ENCODE measurements around the gene OPRM1. TPM values are rescaled to one million over a fixed set of nuclear protein-coding genes. Genes with fewer than 3 reads are reported as not detected.

The OPRM1 gene
- total RNA-seq, 1 experiment from 2014 or later: not detected

DNA sequence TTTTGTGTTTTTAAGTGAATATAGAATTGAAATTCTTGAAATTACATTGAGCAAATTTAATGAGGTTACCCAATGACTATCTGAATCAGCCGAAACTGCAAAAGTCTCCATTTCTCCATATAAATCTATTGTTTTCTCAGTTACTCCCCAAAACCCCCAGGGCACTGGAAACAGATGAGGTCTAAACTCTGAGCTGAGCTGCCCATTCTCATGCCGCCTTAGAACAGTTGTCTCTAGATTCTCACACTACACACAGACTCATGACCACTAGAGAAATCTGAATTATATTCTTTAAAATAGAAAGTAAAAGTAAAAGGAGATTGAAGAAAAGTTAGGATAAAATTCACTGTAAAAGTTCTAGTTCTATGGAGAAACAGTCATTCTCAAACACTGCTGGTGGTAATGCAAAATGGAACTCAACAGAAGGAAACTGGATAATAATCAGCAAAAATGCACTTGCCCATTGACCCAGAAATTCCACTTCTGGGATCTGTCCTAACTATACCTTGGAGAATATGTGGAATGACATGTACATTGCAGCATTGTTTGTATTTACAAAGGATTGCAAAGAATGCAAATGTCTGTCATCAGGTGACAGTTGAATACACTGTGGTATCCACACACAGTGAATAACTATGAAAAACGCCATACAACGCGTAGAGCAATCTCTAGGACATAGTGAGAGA lies 192.0 kb downstream of the OPRM1 start:
- intact Hi-C loops (cut with micrococcal nuclease): no loop called here
- Histone ChIP-seq H3K27me3 (ENCODE audit: insufficient read depth, low read length) (no peaks in the 10 kb centered on the region), H3K4me2 (ENCODE audit: low read length) (no peak overlapping the region), H3K9me3 (ENCODE audit: control insufficient read depth in 1 of 2, insufficient read depth in 1 of 2, low read depth in 1 of 2, low read length in 2 of 2) (no peaks in the 10 kb centered on the region), H3K79me2 (ENCODE audit: insufficient read depth, low read length) (no peaks in the 10 kb centered on the region), H3K36me3 (ENCODE audit: control insufficient read depth in 1 of 2, insufficient read depth in 2 of 2, low read length in 2 of 2) (no peaks in the 10 kb centered on the region), H3K9ac (ENCODE audit: low read length) (no peak overlapping the region), H3K9me2 (ENCODE audit: insufficient read depth) (no peaks in the 10 kb centered on the region), H3K4me1 (ENCODE audit: control insufficient read depth in 1 of 2, insufficient read depth in 2 of 2, low read length in 2 of 2) (no peaks in the 10 kb centered on the region), H2AFZ (ENCODE audit: low read depth, low read length, poor library complexity, severe bottlenecking) (no peak overlapping the region), H3K27ac (ENCODE audit: low read depth, low read length) (no peak overlapping the region), H4K20me1 (ENCODE audit: insufficient read depth) (no peaks in the 10 kb centered on the region), H3K4me3 (replicated peaks in 1 of 2; ENCODE audit: low read depth in 1 of 2, low read length in 2 of 2) (no peak overlapping the region)
- ATAC-seq (no peak), DNase-seq (ENCODE audit: low read depth, low spot score) (no peak)
- ChIA-PET CTCF (no interaction called here), POLR2A (no interaction called here), RAD21 (ENCODE audit: low non-redundant PET in 1 of 2, low total read pairs in 2 of 2, uncharacterized antibody in 2 of 2, unreplicated experiment in 2 of 2) (no interaction called here)
- BruUV-seq (replicated peaks): no TSS peak
- no peak for TF ChIP-seq CBX3 (IDR thresholded peaks at IDR 0.05; ENCODE audit: low read depth)

DNA sequence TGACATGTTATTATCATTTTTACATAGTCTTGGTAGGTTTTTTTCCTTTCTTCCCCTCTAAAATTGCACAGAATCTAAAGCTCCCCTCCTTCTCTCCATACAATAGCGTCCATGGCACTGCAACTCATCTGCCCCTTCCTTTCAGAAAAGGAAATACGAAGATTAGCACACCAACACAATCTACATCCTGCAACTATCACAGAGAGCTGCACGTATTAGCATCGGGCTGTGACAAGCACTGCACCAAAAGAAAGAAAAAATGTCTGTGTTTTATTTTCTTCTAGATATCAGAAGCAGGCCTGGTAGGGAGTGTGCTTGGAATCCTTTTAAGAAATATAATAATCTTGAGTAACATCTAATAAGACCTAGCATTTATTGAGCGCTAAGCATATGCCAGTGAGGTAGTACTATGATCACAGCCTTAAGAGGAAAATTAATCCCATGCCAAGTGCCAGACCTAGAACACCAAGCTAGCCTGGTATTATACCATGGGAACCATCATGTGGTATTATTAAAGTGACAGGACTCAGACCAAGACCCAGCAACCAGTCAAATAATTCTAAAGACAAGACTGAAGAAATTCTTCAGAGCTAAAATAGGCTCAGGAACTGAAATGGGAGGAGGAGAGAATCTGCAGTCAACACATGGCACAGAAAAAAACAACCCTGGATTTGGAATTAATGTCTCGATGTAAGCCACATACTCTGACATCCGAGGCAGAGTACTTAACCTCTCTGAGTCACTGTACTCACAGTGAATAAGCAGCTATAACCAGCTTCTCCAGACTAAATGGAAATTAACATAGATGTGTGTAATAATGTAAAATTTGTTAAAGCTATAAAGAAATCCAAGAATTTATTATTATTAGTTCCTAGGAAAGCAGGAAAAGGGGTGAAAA lies 193.2 kb downstream of the OPRM1 start:
- Histone ChIP-seq H3K9me2 (ENCODE audit: insufficient read depth) (no peaks in the 10 kb centered on the region), H3K36me3 (ENCODE audit: control insufficient read depth in 1 of 2, insufficient read depth in 2 of 2, low read length in 2 of 2) (no peaks in the 10 kb centered on the region), H3K27ac (ENCODE audit: low read depth, low read length) (no peak overlapping the region), H3K9ac (ENCODE audit: low read length) (no peak overlapping the region), H2AFZ (ENCODE audit: low read depth, low read length, poor library complexity, severe bottlenecking) (no peak overlapping the region), H3K4me3 (replicated peaks in 1 of 2; ENCODE audit: low read depth in 1 of 2, low read length in 2 of 2) (no peak overlapping the region), H3K9me3 (ENCODE audit: control insufficient read depth in 1 of 2, insufficient read depth in 1 of 2, low read depth in 1 of 2, low read length in 2 of 2) (no peaks in the 10 kb centered on the region), H4K20me1 (ENCODE audit: insufficient read depth) (no peaks in the 10 kb centered on the region), H3K27me3 (ENCODE audit: insufficient read depth, low read length) (no peaks in the 10 kb centered on the region), H3K4me1 (ENCODE audit: control insufficient read depth in 1 of 2, insufficient read depth in 2 of 2, low read length in 2 of 2) (no peaks in the 10 kb centered on the region), H3K79me2 (ENCODE audit: insufficient read depth, low read length) (no peaks in the 10 kb centered on the region), H3K4me2 (ENCODE audit: low read length) (no peak overlapping the region)
- CTCF ChIA-PET: no interaction called here
- POLR2A ChIA-PET: no interaction called here
- TF ChIP-seq EZH2 (IDR thresholded peaks at IDR 0.05): no peak
- TF ChIP-seq, protein P1, sequence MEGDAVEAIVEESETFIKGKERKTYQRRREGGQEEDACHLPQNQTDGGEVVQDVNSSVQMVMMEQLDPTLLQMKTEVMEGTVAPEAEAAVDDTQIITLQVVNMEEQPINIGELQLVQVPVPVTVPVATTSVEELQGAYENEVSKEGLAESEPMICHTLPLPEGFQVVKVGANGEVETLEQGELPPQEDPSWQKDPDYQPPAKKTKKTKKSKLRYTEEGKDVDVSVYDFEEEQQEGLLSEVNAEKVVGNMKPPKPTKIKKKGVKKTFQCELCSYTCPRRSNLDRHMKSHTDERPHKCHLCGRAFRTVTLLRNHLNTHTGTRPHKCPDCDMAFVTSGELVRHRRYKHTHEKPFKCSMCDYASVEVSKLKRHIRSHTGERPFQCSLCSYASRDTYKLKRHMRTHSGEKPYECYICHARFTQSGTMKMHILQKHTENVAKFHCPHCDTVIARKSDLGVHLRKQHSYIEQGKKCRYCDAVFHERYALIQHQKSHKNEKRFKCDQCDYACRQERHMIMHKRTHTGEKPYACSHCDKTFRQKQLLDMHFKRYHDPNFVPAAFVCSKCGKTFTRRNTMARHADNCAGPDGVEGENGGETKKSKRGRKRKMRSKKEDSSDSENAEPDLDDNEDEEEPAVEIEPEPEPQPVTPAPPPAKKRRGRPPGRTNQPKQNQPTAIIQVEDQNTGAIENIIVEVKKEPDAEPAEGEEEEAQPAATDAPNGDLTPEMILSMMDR (IDR thresholded peaks at IDR 0.05 in 2 of 3, conservative IDR thresholded peaks at IDR 0.05 in 1 of 3; ENCODE audit: borderline replicate concordance in 1 of 3, insufficient read depth in 1 of 3, low read depth in 2 of 3, low read length in 2 of 3): no peak
- TF ChIP-seq SIN3A (IDR thresholded peaks at IDR 0.05; ENCODE audit: low read depth): no peak
- no peak for TF ChIP-seq EZH2phosphoT487 (IDR thresholded peaks at IDR 0.05; ENCODE audit: borderline replicate concordance)
- TF ChIP-seq ZNF274 (IDR thresholded peaks at IDR 0.05; ENCODE audit: low read depth, low read length): no peak
- TF ChIP-seq, protein P2, sequence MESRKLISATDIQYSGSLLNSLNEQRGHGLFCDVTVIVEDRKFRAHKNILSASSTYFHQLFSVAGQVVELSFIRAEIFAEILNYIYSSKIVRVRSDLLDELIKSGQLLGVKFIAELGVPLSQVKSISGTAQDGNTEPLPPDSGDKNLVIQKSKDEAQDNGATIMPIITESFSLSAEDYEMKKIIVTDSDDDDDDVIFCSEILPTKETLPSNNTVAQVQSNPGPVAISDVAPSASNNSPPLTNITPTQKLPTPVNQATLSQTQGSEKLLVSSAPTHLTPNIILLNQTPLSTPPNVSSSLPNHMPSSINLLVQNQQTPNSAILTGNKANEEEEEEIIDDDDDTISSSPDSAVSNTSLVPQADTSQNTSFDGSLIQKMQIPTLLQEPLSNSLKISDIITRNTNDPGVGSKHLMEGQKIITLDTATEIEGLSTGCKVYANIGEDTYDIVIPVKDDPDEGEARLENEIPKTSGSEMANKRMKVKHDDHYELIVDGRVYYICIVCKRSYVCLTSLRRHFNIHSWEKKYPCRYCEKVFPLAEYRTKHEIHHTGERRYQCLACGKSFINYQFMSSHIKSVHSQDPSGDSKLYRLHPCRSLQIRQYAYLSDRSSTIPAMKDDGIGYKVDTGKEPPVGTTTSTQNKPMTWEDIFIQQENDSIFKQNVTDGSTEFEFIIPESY (IDR thresholded peaks at IDR 0.05; ENCODE audit: extremely low read depth, insufficient replicate concordance, low read length): no peak
- TF ChIP-seq, protein P3, sequence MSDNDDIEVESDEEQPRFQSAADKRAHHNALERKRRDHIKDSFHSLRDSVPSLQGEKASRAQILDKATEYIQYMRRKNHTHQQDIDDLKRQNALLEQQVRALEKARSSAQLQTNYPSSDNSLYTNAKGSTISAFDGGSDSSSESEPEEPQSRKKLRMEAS (IDR thresholded peaks at IDR 0.05): no peak
- TF ChIP-seq POLR2A (IDR thresholded peaks at IDR 0.05; ENCODE audit: borderline replicate concordance, extremely low read depth, insufficient read depth, insufficient read length): no peak
- TF ChIP-seq CEBPB (IDR thresholded peaks at IDR 0.05; ENCODE audit: low read depth): no peak
- TF ChIP-seq ELF1 (IDR thresholded peaks at IDR 0.05; ENCODE audit: borderline replicate concordance, low read depth): no peak
- TF ChIP-seq SP1 (IDR thresholded peaks at IDR 0.05; ENCODE audit: low read depth): no peak
- no peak for TF ChIP-seq CBX3 (IDR thresholded peaks at IDR 0.05; ENCODE audit: low read depth)
- ATAC-seq: no peak
- no TSS peak for BruUV-seq (replicated peaks)
- no peak for DNase-seq (ENCODE audit: low read depth, low spot score)
- intact Hi-C loops (cut with micrococcal nuclease): no loop called here
- RAD21 ChIA-PET (ENCODE audit: low non-redundant PET in 1 of 2, low total read pairs in 2 of 2, uncharacterized antibody in 2 of 2, unreplicated experiment in 2 of 2): no interaction called here
